Activated T-cell treated with anti-CD3 and anti-CD28 coated beads for 4 hours (primary cell): ENCODE results near the gene BANF1.
"Not testable (repeated sequence)": the region's sequence is repeated elsewhere in the genome, so short reads cannot be mapped to it uniquely, and the experiment has no call there.

Source experiments
- DNase-seq: peaks from one replicate; pipeline ENCODE4 v3.0.0-alpha.2; 2020

Gene BANF1

DNA sequence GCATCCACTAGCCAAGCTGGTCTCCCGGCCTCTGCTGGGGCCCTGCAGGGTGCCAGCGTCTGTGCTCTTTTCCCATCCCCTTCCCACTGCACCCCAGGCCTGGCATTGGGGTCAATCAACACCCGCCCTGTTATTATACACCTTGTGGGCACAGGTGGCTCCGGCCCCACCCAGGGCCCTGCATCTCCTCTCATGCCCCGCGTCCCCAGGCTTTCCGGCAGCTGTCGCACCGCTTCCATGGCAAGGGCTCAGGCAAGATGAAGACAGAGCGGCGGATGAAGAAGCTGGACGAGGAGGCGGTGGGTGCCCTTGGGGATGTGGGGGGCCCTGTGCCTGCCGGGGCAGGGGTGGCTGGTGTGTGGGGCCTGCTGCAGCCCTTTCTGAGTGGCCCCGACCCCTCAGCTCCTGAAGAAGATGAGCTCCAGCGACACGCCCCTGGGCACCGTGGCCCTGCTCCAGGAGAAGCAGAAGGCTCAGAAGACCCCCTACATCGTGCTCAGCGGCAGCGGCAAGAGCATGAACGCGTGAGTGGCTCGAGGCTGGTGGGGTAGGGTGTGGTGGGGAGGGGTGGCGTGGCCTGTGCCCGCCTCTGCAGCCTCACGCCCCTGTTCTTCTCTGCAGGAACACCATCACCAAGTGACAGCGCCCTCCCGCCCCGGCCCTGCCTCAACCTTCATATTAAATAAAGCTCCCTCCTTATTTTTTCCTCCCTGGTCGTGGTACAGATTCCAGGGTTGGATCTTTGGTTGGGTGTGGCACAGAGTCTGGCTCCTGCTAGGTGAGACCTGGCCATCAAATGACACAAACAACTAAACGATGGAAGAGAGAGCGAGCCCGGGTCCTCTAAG is 23.7 kb upstream of the BANF1 start:
- DNase-seq, result no peak

GRCh38 chr11:65979261-65979759 is 23.0 kb upstream of the BANF1 start:
- no peak for DNase-seq

- DNase-seq, result no peak
These were observed 21.1 kb upstream of the BANF1 start for GRCh38 chr11:65981101-65981740.

- DNase-seq, result no peak
These were observed 20.1 kb upstream of the BANF1 start for GRCh38 chr11:65981972-65982823.

DNA sequence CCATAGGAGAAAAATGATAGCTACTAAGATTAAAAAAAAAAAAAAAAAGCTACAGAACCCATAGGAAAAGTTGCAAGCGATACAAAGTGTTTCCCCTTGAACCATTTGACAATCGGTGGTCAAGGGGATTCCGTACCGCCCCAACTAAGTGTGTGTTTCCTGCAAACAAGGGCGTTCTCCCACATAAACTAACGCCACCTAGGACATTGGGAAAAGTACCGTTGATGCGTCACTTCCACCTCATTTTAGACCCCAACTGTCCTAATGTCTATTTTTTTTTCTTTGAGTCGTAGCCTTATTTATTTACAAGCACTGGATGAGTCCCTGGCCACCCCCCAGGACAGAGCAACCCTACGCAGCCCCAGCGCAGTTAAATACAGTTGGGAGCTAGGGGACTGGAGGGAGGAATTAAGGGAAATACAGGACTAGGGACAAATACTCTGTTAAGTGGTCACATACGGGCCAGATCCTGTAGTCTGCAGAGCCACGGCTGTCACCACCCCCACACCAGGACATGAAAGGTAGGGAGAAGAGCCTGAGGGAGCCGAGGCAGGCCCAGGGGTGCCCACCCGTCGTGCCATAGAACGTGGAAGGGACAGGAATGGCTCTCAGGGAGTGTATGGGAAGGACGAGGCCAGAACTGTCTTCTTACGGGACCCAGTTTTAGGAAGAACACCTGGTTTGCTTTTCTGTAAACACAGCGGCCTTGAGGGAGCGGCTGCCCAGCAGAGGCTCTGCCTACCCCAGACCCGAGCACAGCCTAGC is 19.3 kb upstream of the BANF1 start:
- no peak for DNase-seq

GRCh38 chr11:65983589-65983987 is 18.7 kb upstream of the BANF1 start:
- DNase-seq, result no peak

GRCh38 chr11:65987336-65987735 is 15.0 kb upstream of the BANF1 start:
- DNase-seq, result no peak

- peak; percentile 90 for DNase-seq
These were observed 13.3 kb upstream of the BANF1 start for GRCh38 chr11:65988791-65989592.

DNA sequence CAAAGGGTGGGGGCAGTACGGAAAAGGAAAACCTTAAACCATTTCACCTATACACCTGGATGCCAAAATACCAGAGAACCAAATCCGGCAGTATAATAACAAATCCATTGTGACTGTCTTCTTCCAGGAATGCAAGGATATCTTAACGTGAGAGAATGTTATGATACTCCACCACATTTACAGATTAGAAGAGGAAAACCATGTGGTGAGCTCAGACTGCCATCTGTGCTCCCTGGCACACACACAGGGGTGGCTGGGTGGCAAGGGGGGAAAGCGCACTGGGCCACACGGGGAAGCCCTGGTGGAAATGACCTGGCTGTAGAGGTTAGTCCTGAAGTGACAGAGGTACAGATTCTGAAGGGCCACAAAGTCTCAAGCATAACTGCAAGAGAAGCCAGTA is 10.2 kb upstream of the BANF1 start:
- no peak for DNase-seq

DNA sequence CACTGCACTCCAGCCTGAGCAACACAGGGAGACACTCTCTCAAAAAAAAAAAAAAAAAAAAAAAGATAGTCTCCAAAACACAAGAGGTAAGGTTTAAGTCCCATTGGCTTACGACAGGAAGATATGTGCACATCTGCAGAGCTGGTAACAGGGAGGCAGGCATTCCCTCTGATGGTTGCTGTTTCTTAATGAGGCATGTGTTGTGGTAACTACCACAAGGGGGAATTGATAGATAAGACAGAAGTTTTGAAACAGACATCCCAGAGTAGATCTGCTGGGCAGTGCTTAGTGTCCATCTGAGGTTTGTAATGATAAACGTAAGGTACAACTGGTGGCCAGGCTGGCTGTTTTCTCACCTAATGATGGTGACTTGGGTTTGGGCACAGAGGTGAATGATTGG is 5.0 kb upstream of the BANF1 start:
- DNase-seq, result no peak

- no peak for DNase-seq
These were observed 434 bp downstream of the BANF1 start for GRCh38 chr11:66002648-66003225.

- DNase-seq, result no peak
These were observed 988 bp downstream of the BANF1 start for GRCh38 chr11:66003291-66003690.

GRCh38 chr11:66004186-66004585 is 1.9 kb downstream of the BANF1 start:
- no peak for DNase-seq

DNA sequence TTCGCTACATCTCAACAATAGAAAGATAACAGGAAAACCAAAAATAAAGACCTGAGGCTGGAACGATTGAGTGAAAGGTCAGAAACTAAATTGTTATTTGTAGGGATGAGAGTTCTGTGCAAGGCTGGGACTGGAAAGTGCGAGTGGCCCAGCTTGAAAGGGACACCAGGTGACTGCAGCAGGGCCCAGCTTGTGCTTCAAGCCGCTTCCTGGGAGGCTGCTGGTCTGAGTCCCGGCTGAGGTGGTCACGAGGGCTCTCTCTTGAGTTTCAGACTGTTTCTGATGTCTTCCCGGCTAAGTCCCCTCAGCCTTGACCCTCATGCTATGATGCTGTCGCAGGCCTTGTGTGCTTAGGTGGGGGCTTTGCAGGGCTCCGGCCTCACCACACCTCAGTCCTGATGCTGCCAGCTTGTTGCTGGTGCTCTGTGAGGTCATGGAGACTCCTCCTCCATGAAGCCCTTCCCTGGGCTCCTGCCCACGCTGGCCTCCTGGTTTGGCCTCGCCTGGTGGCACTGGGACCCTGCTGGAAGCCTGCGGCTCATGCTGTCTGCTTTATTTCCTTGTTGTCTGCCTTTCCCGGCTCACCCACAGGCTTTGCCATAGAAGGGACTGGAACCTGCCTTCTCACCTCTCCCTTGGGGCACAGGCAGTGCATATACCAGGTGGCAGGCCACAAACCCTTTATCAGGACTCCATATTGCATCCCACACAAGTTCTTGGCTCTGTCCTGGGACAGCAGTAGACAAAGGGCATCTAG is 4.0 kb downstream of the BANF1 start:
- DNase-seq, result no peak

DNA sequence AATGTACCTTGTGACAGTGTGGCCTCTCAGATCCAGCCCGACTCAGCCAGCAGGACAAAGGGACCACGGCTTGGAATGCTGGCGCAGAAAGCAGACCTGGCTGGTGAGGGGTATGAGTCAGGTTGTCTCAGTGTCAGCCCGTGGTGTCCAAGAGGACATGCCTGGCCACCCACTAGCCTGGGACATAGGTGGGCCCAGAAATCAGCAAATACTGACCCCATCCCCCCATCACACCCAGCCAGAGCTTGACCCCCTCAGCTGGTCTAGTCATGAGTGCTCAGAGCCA is 4.5 kb downstream of the BANF1 start:
- DNase-seq, result no peak

GRCh38 chr11:66007201-66007634 is 4.9 kb downstream of the BANF1 start:
- no peak for DNase-seq

GRCh38 chr11:66008095-66008467 is 5.8 kb downstream of the BANF1 start:
- no peak for DNase-seq

DNA sequence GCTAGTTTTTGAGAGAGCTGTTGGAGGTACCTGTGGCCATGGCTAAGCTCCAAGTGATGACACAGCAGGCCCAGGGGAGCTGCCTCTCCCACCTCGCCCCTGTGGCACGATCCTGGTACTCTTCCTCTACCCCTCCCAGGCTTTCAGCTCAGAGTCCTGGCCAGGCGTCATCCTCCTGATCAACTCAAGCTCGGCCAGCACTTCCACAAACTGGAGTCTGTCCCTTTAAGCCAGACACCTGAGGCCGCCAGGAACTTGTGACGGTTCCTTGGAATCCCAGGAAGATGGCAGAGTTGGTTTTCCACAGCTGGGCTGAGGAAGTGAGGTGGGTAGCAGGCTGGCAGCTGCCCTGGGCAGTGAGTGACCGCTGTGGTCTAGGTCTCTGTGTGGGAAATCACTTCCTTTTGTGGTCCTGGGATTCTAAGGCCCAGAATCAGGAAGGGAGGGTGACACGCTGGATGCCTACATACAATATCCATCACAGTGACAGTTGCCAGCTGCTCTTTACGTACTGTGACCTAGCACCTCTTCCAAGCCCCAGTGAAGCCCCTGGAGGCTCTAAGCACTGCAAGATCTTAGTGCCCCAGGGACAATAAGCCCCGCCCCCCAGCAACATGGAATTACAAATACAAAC is 6.3 kb downstream of the BANF1 start:
- no peak for DNase-seq

GRCh38 chr11:66010036-66010435 is 7.7 kb downstream of the BANF1 start:
- DNase-seq, result not testable (repeated sequence)

- no peak for DNase-seq
These were observed 9.0 kb downstream of the BANF1 start for GRCh38 chr11:66011239-66011784.
